ENCODE measurements around the gene KRTAP5-6. TPM values are rescaled to one million over a fixed set of nuclear protein-coding genes. Genes with fewer than 3 reads are reported as not detected.
A peak's percentile ranks its signal among the peaks of the same experiment; 100 is the strongest.

Gene KRTAP5-6
- total and polyA plus RNA-seq, 3 experiments from 2014 or later = not detected

GRCh38 chr11:1699771-1700170, 2.8 kb downstream of the KRTAP5-6 start:
- Mint-ChIP-seq H3K4me1 (peaks cover 15 to 20% (median 15%) of the 10 kb centered on the region in 3 donors), H3K9me3 (peaks cover 3 to 13% (median 11%) of the 10 kb centered on the region in 5 donors), H3K27ac (no peak overlapping the region), H3K4me3 (no peak overlapping the region), H3K27me3 (peaks cover 5 to 17% of the 10 kb centered on the region in 2 donors), H3K36me3 (peaks cover 0 to 16% (median 0%) of the 10 kb centered on the region in 3 donors)
- H3K36me3 ChIP-seq (ENCODE audit: insufficient read depth, low read length) = no peaks in the 10 kb centered on the region
- H3K27me3 ChIP-seq (ENCODE audit: insufficient read depth, low read length, poor library complexity, severe bottlenecking) = no peaks in the 10 kb centered on the region
- ChIA-PET CTCF (interaction anchor here (0.7 to 1.8 kb wide), 3 partner anchors 47 to 133 kb away, joined by 3 to 4 read pairs (median 3); no protein-coding TSS in a partner anchor), POLR2A (no interaction called here)
- no peak for DNase-seq
- H3K4me3 ChIP-seq (ENCODE audit: low read length) = no peak overlapping the region
- no peak overlapping the region for H3K27ac ChIP-seq (ENCODE audit: low read depth, low read length)
- no peaks in the 10 kb centered on the region for H3K9me3 ChIP-seq (ENCODE audit: low read length)
- H3K4me1 ChIP-seq (ENCODE audit: insufficient read depth, low read length) = peaks cover 10% of the 10 kb centered on the region

GRCh38 chr11:1701091-1701807, 4.3 kb downstream of the KRTAP5-6 start:
- H3K4me3 Mint-ChIP-seq = peak overlapping the region in 4 of 7 donors; percentile 32 to 52 (median 42)
- ChIA-PET CTCF (interaction anchor here (0.9 to 3.5 kb wide), 8 partner anchors 8 to 450 kb away, joined by 3 to 21 read pairs (median 4); no protein-coding TSS in a partner anchor), POLR2A (no interaction called here)
- H3K4me1 Mint-ChIP-seq = peaks cover 18 to 35% (median 28%) of the 10 kb centered on the region in 3 donors
- DNase-seq = peak in 1 of 5 donors; percentile 25
- H3K27me3 Mint-ChIP-seq = peaks cover 5 to 13% of the 10 kb centered on the region in 2 donors
- no peaks in the 10 kb centered on the region for H3K36me3 ChIP-seq (ENCODE audit: insufficient read depth, low read length)
- peak overlapping the region in 5 of 8 donors; percentile 13 to 88 (median 45) for H3K27ac Mint-ChIP-seq
- H3K9me3 ChIP-seq (ENCODE audit: low read length) = no peaks in the 10 kb centered on the region
- peaks cover 0 to 16% (median 0%) of the 10 kb centered on the region in 3 donors for H3K36me3 Mint-ChIP-seq
- peaks cover 3 to 13% (median 11%) of the 10 kb centered on the region in 5 donors for H3K9me3 Mint-ChIP-seq
- no peaks in the 10 kb centered on the region for H3K27me3 ChIP-seq (ENCODE audit: insufficient read depth, low read length, poor library complexity, severe bottlenecking)
- H3K4me1 ChIP-seq (ENCODE audit: insufficient read depth, low read length) = peaks cover 10% of the 10 kb centered on the region
- H3K4me3 ChIP-seq (ENCODE audit: low read length) = peak overlapping the region; percentile 7
- H3K27ac ChIP-seq (ENCODE audit: low read depth, low read length) = no peak overlapping the region

- H3K4me1 Mint-ChIP-seq = peaks cover 18 to 38% (median 28%) of the 10 kb centered on the region in 3 donors
Observed at GRCh38 chr11:1702506-1702905, 5.5 kb downstream of the KRTAP5-6 start.

GRCh38 chr11:1703146-1703545, 6.2 kb downstream of the KRTAP5-6 start:
- H3K9me3 Mint-ChIP-seq = peaks cover 3 to 13% (median 11%) of the 10 kb centered on the region in 5 donors
- H3K27me3 Mint-ChIP-seq = peaks cover 8 to 11% of the 10 kb centered on the region in 2 donors
- Histone ChIP-seq H3K27ac (ENCODE audit: low read depth, low read length) (no peak overlapping the region), H3K27me3 (ENCODE audit: insufficient read depth, low read length, poor library complexity, severe bottlenecking) (peaks cover 4% of the 10 kb centered on the region), H3K9me3 (ENCODE audit: low read length) (no peaks in the 10 kb centered on the region), H3K4me1 (ENCODE audit: insufficient read depth, low read length) (peaks cover 10% of the 10 kb centered on the region), H3K4me3 (ENCODE audit: low read length) (no peak overlapping the region), H3K36me3 (ENCODE audit: insufficient read depth, low read length) (no peaks in the 10 kb centered on the region)
- ChIA-PET POLR2A (no interaction called here), CTCF (interaction anchor here (3.5 kb wide), 1 partner anchor 10 kb away, joined by 14 read pairs; no protein-coding TSS in a partner anchor)
- no peak overlapping the region for H3K27ac Mint-ChIP-seq
- peaks cover 0 to 14% (median 0%) of the 10 kb centered on the region in 3 donors for H3K36me3 Mint-ChIP-seq
- no peak for DNase-seq
- H3K4me1 Mint-ChIP-seq = peaks cover 18 to 38% (median 28%) of the 10 kb centered on the region in 3 donors
- H3K4me3 Mint-ChIP-seq = no peak overlapping the region

More at GRCh38 chr11:1702506-1702905, 5.5 kb downstream of the KRTAP5-6 start:
- ChIA-PET CTCF (interaction anchor here (1.1 to 3.5 kb wide), 3 partner anchors 9 to 130 kb away, joined by 3 to 21 read pairs (median 14); no protein-coding TSS in a partner anchor), POLR2A (no interaction called here)
- H3K27ac ChIP-seq (ENCODE audit: low read depth, low read length) = no peak overlapping the region
- H3K36me3 ChIP-seq (ENCODE audit: insufficient read depth, low read length) = no peaks in the 10 kb centered on the region
- Mint-ChIP-seq H3K27ac (no peak overlapping the region), H3K27me3 (peaks cover 8 to 11% of the 10 kb centered on the region in 2 donors), H3K9me3 (peaks cover 3 to 13% (median 11%) of the 10 kb centered on the region in 5 donors), H3K36me3 (peaks cover 0 to 16% (median 0%) of the 10 kb centered on the region in 3 donors), H3K4me3 (no peak overlapping the region)
- H3K9me3 ChIP-seq (ENCODE audit: low read length) = no peaks in the 10 kb centered on the region
- peaks cover 10% of the 10 kb centered on the region for H3K4me1 ChIP-seq (ENCODE audit: insufficient read depth, low read length)
- DNase-seq = no peak
- H3K4me3 ChIP-seq (ENCODE audit: low read length) = no peak overlapping the region
- H3K27me3 ChIP-seq (ENCODE audit: insufficient read depth, low read length, poor library complexity, severe bottlenecking) = peaks cover 3% of the 10 kb centered on the region

GRCh38 chr11:1705126-1706052, 8.4 kb downstream of the KRTAP5-6 start:
- Mint-ChIP-seq H3K4me1 (peaks cover 16 to 34% (median 26%) of the 10 kb centered on the region in 3 donors), H3K4me3 (peak overlapping the region in 3 of 7 donors; percentile 15 to 60 (median 41)), H3K9me3 (peaks cover 6 to 13% (median 11%) of the 10 kb centered on the region in 5 donors), H3K27ac (peak overlapping the region in 4 of 8 donors; percentile 12 to 74 (median 49)), H3K27me3 (peaks cover 11 to 15% of the 10 kb centered on the region in 2 donors), H3K36me3 (peaks cover 0 to 11% (median 0%) of the 10 kb centered on the region in 3 donors)
- H3K4me3 ChIP-seq (ENCODE audit: low read length) = no peak overlapping the region
- ChIA-PET CTCF (interaction anchor here (0.9 to 4.5 kb wide), 3 partner anchors 11 to 128 kb away, joined by 3 to 29 read pairs (median 4); partner anchors contain the start of gene SYT8), POLR2A (no interaction called here)
- no peaks in the 10 kb centered on the region for H3K36me3 ChIP-seq (ENCODE audit: insufficient read depth, low read length)
- peaks cover 4% of the 10 kb centered on the region for H3K27me3 ChIP-seq (ENCODE audit: insufficient read depth, low read length, poor library complexity, severe bottlenecking)
- H3K9me3 ChIP-seq (ENCODE audit: low read length) = no peaks in the 10 kb centered on the region
- no peak overlapping the region for H3K27ac ChIP-seq (ENCODE audit: low read depth, low read length)
- no peak for DNase-seq
- H3K4me1 ChIP-seq (ENCODE audit: insufficient read depth, low read length) = peaks cover 10% of the 10 kb centered on the region

GRCh38 chr11:1706634-1707400, 9.8 kb downstream of the KRTAP5-6 start:
- Mint-ChIP-seq H3K4me3 (no peak overlapping the region), H3K27ac (no peak overlapping the region), H3K36me3 (peaks cover 0 to 4% (median 0%) of the 10 kb centered on the region in 3 donors), H3K4me1 (peaks cover 2 to 20% (median 13%) of the 10 kb centered on the region in 3 donors), H3K9me3 (peaks cover 5 to 7% (median 5%) of the 10 kb centered on the region in 5 donors), H3K27me3 (peaks cover 13% of the 10 kb centered on the region in 2 donors)
- H3K36me3 ChIP-seq (ENCODE audit: insufficient read depth, low read length) = no peaks in the 10 kb centered on the region
- no peaks in the 10 kb centered on the region for H3K4me1 ChIP-seq (ENCODE audit: insufficient read depth, low read length)
- ChIA-PET POLR2A (interaction anchor here (0.9 kb wide), 1 partner anchor 175 kb away, joined by 3 read pairs; no protein-coding TSS in a partner anchor), CTCF (interaction anchor here (1.0 to 4.5 kb wide), 5 partner anchors 51 to 444 kb away, joined by 3 to 29 read pairs (median 3); partner anchors contain the start of gene SYT8)
- no peak overlapping the region for H3K4me3 ChIP-seq (ENCODE audit: low read length)
- DNase-seq = no peak
- H3K9me3 ChIP-seq (ENCODE audit: low read length) = no peaks in the 10 kb centered on the region
- no peak overlapping the region for H3K27ac ChIP-seq (ENCODE audit: low read depth, low read length)
- H3K27me3 ChIP-seq (ENCODE audit: insufficient read depth, low read length, poor library complexity, severe bottlenecking) = peaks cover 4% of the 10 kb centered on the region

GRCh38 chr11:1707751-1708150, 10.8 kb downstream of the KRTAP5-6 start:
- Histone ChIP-seq H3K36me3 (ENCODE audit: insufficient read depth, low read length) (no peaks in the 10 kb centered on the region), H3K9me3 (ENCODE audit: low read length) (no peaks in the 10 kb centered on the region), H3K27me3 (ENCODE audit: insufficient read depth, low read length, poor library complexity, severe bottlenecking) (peaks cover 4% of the 10 kb centered on the region), H3K27ac (ENCODE audit: low read depth, low read length) (no peak overlapping the region), H3K4me1 (ENCODE audit: insufficient read depth, low read length) (no peaks in the 10 kb centered on the region), H3K4me3 (ENCODE audit: low read length) (no peak overlapping the region)
- H3K4me3 Mint-ChIP-seq = no peak overlapping the region
- H3K27me3 Mint-ChIP-seq = peaks cover 9 to 13% of the 10 kb centered on the region in 2 donors
- POLR2A ChIA-PET = no interaction called here
- H3K27ac Mint-ChIP-seq = no peak overlapping the region
- peaks cover 2 to 18% (median 13%) of the 10 kb centered on the region in 3 donors for H3K4me1 Mint-ChIP-seq
- no peak for DNase-seq
- CTCF ChIA-PET = interaction anchor here (4.5 kb wide), 1 partner anchor 125 kb away, joined by 29 read pairs; the partner anchor contains the start of gene SYT8
- peaks cover 0 to 7% (median 0%) of the 10 kb centered on the region in 5 donors for H3K9me3 Mint-ChIP-seq
- H3K36me3 Mint-ChIP-seq = no peaks in the 10 kb centered on the region
